Peyer's patch (tissue), 4 donors: Measurements from ENCODE around the gene ZNF579.

Source experiments
- POLR2A ChIP-seq, 2 donors: fragments of 450-650 bp; IDR thresholded peaks; one replicate each; pipeline ENCODE4 v1.5.1; 2017; ENCODE audit warnings: antibody characterized with exemption in 2 of 2, mild to moderate bottlenecking in 2 of 2, moderate library complexity in 2 of 2
- TF ChIP-seq, protein P1 (sequence below), 6 experiments: fragments of 450-650 bp in 4 of 6; fragments of 200-600 bp in 2 of 6; sonication (generic) in 1 of 6; IDR thresholded peaks; one replicate each; pipeline ENCODE4 v1.5.1; 2017 to 2019; ENCODE audit warnings: antibody characterized with exemption in 6 of 6, mild to moderate bottlenecking in 3 of 6, moderate library complexity in 1 of 6

DNA sequence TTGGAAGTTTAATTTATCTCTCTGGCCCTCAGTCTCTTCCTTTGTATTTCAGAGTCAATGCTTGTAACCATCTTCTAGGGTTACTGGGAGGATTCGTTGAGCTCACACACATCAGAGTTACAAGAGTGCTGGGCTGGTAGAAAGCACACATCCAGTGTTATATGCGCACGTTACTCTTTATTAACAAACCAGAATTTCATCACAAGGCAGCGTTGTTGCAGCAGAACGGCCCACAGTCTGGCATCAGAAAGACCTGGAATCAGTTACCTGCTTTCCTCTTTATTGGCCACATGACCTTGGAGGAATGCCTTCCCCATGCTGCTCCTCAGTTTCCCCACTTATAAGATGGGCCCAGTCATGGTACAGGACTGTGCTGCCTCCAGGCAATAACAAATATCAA, 28.7 kb upstream of the ZNF579 start:
- TF ChIP-seq, protein P1, sequence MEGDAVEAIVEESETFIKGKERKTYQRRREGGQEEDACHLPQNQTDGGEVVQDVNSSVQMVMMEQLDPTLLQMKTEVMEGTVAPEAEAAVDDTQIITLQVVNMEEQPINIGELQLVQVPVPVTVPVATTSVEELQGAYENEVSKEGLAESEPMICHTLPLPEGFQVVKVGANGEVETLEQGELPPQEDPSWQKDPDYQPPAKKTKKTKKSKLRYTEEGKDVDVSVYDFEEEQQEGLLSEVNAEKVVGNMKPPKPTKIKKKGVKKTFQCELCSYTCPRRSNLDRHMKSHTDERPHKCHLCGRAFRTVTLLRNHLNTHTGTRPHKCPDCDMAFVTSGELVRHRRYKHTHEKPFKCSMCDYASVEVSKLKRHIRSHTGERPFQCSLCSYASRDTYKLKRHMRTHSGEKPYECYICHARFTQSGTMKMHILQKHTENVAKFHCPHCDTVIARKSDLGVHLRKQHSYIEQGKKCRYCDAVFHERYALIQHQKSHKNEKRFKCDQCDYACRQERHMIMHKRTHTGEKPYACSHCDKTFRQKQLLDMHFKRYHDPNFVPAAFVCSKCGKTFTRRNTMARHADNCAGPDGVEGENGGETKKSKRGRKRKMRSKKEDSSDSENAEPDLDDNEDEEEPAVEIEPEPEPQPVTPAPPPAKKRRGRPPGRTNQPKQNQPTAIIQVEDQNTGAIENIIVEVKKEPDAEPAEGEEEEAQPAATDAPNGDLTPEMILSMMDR (IDR thresholded peaks at IDR 0.05) = no peak
- no peak for TF ChIP-seq POLR2A (IDR thresholded peaks at IDR 0.05)
